ENCODE data around the gene FOXR1.

The FOXR1 gene

DNA sequence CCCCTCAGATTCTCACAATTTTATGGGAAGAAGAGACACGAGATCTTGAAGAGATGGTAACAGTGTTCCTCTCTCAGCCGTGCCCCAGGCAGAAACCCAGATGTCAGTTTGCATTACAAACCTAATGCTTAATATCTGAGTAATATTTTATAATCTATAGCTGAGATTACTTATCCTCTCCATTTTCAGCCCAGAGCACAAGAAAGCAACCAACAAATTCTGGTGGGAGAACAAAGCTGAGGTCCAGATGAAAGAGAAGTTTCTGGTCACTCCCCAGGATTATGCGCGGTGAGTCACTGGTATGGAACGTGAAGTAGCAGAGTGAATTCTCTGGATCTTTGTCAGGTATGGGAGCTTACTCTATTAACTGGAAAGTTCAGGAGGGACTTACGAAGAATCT lies 27.3 kb downstream of the FOXR1 start:
- no peak overlapping the region for H3K27ac ChIP-seq (replicated peaks)
- TF ChIP-seq, protein P1, sequence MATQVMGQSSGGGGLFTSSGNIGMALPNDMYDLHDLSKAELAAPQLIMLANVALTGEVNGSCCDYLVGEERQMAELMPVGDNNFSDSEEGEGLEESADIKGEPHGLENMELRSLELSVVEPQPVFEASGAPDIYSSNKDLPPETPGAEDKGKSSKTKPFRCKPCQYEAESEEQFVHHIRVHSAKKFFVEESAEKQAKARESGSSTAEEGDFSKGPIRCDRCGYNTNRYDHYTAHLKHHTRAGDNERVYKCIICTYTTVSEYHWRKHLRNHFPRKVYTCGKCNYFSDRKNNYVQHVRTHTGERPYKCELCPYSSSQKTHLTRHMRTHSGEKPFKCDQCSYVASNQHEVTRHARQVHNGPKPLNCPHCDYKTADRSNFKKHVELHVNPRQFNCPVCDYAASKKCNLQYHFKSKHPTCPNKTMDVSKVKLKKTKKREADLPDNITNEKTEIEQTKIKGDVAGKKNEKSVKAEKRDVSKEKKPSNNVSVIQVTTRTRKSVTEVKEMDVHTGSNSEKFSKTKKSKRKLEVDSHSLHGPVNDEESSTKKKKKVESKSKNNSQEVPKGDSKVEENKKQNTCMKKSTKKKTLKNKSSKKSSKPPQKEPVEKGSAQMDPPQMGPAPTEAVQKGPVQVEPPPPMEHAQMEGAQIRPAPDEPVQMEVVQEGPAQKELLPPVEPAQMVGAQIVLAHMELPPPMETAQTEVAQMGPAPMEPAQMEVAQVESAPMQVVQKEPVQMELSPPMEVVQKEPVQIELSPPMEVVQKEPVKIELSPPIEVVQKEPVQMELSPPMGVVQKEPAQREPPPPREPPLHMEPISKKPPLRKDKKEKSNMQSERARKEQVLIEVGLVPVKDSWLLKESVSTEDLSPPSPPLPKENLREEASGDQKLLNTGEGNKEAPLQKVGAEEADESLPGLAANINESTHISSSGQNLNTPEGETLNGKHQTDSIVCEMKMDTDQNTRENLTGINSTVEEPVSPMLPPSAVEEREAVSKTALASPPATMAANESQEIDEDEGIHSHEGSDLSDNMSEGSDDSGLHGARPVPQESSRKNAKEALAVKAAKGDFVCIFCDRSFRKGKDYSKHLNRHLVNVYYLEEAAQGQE (IDR thresholded peaks at IDR 0.05; ENCODE audit: insufficient replicate concordance, low read depth): no peak
- TF ChIP-seq POLR2AphosphoS5 (IDR thresholded peaks at IDR 0.05; ENCODE audit: low read depth) (no peak), GABPA (IDR thresholded peaks at IDR 0.05; ENCODE audit: low read depth) (no peak), SPI1 (IDR thresholded peaks at IDR 0.05; ENCODE audit: borderline replicate concordance, low read depth) (no peak)
- TF ChIP-seq, protein P2, sequence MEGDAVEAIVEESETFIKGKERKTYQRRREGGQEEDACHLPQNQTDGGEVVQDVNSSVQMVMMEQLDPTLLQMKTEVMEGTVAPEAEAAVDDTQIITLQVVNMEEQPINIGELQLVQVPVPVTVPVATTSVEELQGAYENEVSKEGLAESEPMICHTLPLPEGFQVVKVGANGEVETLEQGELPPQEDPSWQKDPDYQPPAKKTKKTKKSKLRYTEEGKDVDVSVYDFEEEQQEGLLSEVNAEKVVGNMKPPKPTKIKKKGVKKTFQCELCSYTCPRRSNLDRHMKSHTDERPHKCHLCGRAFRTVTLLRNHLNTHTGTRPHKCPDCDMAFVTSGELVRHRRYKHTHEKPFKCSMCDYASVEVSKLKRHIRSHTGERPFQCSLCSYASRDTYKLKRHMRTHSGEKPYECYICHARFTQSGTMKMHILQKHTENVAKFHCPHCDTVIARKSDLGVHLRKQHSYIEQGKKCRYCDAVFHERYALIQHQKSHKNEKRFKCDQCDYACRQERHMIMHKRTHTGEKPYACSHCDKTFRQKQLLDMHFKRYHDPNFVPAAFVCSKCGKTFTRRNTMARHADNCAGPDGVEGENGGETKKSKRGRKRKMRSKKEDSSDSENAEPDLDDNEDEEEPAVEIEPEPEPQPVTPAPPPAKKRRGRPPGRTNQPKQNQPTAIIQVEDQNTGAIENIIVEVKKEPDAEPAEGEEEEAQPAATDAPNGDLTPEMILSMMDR (IDR thresholded peaks at IDR 0.05; ENCODE audit: insufficient read depth, low read length): no peak
- no peak for DNase-seq (ENCODE audit: low read depth in 1 of 2, low spot score in 1 of 2)
- H3K27me3 ChIP-seq (ENCODE audit: insufficient read depth, poor library complexity, severe bottlenecking): no peaks in the 10 kb centered on the region
- H3K4me3 ChIP-seq (replicated peaks; ENCODE audit: insufficient read depth, low read length): peak overlapping the region; percentile 84

DNA sequence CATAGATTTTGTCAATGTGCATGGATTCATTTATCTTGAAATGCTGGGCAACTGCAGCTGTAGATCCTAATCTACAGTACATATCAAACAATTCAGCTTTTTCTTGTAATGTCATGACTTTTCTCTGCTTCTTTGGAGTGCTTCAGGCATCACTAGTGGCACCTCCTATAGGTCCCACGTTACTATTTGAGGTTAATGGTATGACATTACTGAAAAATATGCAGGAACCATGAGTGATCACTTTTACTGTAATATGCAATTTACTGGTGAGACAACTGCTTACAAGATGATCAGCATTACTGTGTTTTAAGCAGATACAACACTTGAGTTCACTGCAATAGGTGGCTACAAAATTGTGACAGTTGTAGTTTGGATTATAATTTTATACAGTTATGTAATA lies 29.3 kb downstream of the FOXR1 start:
- Histone ChIP-seq H3K4me3 (replicated peaks; ENCODE audit: insufficient read depth, low read length) (no peak overlapping the region), H3K27me3 (ENCODE audit: insufficient read depth, poor library complexity, severe bottlenecking) (no peaks in the 10 kb centered on the region), H3K27ac (replicated peaks) (no peak overlapping the region)
- DNase-seq (ENCODE audit: low read depth in 1 of 2, low spot score in 1 of 2): no peak
- TF ChIP-seq GABPA (IDR thresholded peaks at IDR 0.05; ENCODE audit: low read depth): no peak
- TF ChIP-seq SPI1 (IDR thresholded peaks at IDR 0.05; ENCODE audit: borderline replicate concordance, low read depth): no peak
- TF ChIP-seq, protein P1 (IDR thresholded peaks at IDR 0.05; ENCODE audit: insufficient replicate concordance, low read depth): no peak
- TF ChIP-seq, protein P2 (IDR thresholded peaks at IDR 0.05; ENCODE audit: insufficient read depth, low read length): no peak
- no peak for TF ChIP-seq POLR2AphosphoS5 (IDR thresholded peaks at IDR 0.05; ENCODE audit: low read depth)

DNA sequence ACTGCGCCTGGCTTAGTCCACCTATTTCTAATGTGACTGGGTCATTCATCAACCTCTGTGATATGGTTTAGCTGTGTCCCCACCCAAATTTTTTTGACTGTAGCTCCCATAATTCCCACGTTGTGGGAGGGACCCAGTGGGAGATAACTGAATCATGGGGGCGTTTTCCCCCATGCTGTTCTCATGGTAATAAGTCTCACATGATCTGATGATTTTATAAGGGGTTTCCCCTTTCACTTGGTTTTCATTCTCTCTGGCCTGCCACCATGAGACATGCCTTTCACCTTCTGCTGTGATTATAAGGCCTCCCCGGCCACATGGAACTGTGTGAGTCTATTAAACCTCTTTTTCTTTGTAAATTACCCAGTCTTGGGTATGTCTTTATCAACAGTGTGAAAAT lies 35.1 kb downstream of the FOXR1 start:
- Histone ChIP-seq H3K27me3 (ENCODE audit: insufficient read depth, poor library complexity, severe bottlenecking) (no peaks in the 10 kb centered on the region), H3K4me3 (replicated peaks; ENCODE audit: insufficient read depth, low read length) (no peak overlapping the region), H3K27ac (replicated peaks) (no peak overlapping the region)
- TF ChIP-seq, protein P1 (IDR thresholded peaks at IDR 0.05; ENCODE audit: insufficient replicate concordance, low read depth): no peak
- no peak for TF ChIP-seq SPI1 (IDR thresholded peaks at IDR 0.05; ENCODE audit: borderline replicate concordance, low read depth)
- DNase-seq (ENCODE audit: low read depth in 1 of 2, low spot score in 1 of 2): no peak

All from HL-60 (cell line).